ENCODE results near the gene AP5M1. TPM values are rescaled to one million over a fixed set of nuclear protein-coding genes. Genes with fewer than 3 reads are reported as not detected.
"Not testable (repeated sequence)": the region's sequence is repeated elsewhere in the genome, so short reads cannot be mapped to it uniquely, and the experiment has no call there.

AP5M1 gene
- total RNA-seq, 1 donor from 2014 or later, result 29.3 TPM

DNA sequence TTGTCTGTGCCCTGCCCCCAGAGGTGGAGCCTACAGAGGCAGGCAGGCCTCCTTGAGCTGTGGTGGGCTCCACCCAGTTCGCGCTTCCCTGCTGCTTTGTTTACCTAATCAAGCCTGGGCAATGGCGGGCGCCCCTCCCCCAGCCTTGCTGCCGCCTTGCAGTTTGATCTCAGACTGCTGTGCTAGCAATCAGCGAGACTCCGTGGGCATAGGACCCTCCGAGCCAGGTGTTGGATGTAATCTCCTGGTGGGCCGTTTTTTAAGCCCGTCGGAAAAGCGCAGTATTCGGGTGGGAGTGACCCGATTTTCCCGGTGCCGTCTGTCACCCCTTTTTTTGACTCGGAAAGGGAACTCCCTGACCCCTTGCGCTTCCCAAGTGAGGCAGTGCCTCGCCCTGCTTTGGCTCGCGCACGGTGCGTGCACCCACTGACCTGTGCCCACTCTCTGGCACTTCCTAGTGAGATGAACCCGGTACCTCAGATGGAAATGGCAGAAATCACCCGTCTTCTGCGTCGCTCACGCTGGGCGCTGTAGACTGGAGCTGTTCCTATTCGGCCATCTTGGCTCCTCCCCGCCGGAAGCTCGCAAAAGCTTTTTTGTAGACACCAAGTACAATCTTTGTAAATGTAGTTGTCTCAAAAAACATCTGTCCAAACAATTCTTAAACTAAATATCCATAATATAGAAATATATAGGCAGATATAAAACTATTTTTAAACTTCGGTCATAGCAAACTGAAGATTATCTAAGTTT is 75.0 kb downstream of the AP5M1 start:
- intact Hi-C loops (cut with DNase I); ATAC-seq; DNase-seq (ENCODE audit: low spot score): not testable (repeated sequence)

DNA sequence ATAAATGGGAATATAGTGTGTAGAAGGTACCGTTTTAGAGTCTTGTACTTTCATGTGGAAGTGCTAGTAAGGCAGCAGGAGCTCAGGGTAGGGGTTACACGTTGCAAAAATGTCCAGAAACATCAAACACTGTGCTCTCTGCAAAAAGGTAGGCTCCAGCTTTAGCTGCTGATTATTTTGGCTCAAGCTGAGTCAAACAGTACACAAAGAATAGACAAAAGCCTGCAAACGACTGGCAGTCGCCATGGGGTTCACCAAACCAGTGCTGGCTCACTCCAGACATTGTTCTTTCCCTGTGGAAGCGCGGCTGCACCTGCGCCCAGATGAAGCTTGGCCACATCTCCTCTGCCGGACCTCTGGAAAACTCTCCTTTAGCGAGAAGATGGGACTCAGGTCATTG is 76.3 kb downstream of the AP5M1 start:
- DNase-seq (ENCODE audit: low spot score) (no peak), ATAC-seq (no peak)
- intact Hi-C loops (cut with DNase I), result no loop called here

DNA sequence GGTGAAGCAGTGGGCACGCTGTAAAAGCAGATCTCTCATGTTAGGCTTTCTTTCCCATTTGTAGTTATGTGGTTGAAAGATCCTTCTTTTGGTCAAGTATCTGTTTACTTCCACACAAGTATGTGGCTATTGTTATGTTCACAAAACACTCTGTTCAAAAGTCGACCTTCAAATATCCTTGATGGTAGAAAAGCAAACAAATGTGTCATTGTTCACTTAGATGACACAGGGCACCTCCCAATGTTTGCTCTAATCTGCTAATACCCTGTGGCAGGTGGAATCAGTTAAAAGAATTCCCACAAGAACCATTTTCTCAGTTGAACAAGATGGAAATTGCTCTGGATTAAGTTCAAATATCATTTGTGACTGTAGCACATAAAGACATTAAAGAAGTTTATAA is 78.0 kb downstream of the AP5M1 start:
- ATAC-seq, result no peak
- intact Hi-C loops (cut with DNase I), result no loop called here
- DNase-seq (ENCODE audit: low spot score), result no peak

Other genes starting within 250 kb of the AP5M1 start
- gene EXOC5, start 66 bp upstream of the AP5M1 start, total RNA-seq, result 84.7 TPM
- 18.7 TPM for gene NAA30, start 121.6 kb downstream of the AP5M1 start, total RNA-seq
- gene CCDC198, start 224.9 kb downstream of the AP5M1 start, total RNA-seq, result not detected